ENCODE measurements around the gene BICDL2.
A peak's percentile ranks its signal among the peaks of the same experiment; 100 is the strongest.

Gene BICDL2

DNA sequence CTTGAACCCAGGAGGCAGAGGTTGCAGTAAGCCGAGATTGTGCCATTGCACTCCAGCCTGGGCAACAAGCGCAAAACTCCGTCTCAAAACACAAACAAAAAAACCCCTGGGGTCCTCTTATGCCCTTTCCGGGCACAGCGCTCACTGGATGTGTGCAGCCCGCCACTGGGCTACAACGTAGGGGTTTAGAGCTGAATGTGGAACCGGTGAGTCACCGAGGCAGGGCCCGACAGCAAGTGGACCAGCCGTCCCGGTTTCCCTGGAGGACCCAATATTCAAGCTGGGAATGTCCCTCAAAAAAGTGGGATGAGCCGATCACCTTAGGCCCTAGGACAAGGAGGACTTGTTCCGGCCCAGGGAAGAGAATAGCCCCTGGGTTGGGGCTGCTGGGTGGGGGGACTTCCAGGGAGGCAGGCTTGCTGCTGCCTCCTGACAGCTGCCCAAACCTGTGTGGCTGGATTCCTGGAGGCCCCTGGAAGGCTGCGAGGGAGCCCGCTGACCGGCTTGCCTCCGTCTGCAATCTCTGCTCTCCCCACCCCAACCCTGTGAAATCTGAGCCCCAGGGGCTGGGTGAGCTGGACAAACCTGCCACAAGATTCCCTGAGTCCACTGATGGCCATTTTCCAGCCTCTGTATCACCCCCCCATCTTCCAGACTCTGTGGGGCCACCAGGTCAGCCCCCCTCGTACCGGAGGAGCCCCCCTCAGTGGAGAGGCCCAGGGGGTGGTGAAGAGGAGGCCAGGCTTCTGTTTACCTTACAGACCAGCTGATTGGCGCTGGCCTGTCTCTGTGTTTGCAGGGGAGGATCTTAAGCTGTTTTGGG lies 27.0 kb downstream of the BICDL2 start:
- DNase-seq (ENCODE audit: low spot score) = no peak

DNA sequence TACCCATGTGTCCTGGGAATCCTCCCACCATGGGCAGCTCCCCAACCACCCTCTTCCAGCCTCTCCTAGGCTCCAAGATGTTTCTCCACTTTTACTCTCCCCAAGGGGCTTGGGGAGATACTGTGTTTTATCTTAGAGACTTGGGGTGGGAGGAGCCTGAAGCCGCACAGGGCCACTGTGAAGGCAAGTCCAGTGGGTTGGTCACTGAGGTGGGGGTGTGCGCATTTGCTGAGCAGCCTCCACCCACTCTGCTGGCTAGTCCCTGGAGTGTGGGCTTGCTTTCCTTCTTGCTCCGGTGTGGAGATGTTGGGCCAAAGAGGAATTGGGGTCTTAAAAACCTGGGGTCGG lies 28.1 kb downstream of the BICDL2 start:
- DNase-seq (ENCODE audit: low spot score) = no peak

DNA sequence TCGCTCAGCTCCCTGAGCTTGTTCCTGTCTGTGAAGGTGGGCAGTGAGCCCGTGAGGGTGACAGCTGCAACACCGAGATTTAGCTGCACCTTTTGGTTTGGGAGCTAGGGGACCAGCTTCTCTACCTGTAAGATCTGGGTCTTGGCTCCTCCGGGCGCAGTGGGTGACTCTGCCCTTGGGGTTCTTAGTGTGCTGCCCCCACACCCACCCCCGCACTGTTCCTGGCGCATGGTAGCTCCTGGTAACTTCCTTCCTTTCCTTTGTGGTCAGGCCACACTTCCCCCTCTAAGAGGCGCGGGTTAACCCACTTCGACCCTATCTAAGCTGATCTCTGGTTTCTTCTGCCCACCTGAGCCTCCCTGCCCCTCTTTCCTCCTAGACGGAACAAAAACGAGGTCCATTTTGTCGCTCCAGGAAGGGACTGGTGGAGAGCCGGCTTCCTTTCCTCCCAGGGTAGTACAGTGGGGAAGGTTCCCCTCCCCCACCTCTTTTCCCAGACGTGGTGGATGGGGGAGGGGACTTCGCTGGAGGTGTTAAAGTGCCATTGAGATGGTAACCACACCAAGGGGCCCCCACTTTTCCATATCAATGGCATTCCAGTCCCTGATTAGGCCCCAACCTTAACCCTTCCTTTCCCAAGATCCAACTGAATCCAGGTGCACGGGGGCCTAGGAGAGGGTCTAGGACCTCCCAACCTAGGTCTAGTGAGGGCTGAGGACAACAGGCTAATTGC lies 28.6 kb downstream of the BICDL2 start:
- no peak for DNase-seq (ENCODE audit: low spot score)

- DNase-seq (ENCODE audit: low spot score) = no peak
Measured at GRCh38 chr16:3007059-3007956, 29.4 kb downstream of the BICDL2 start.

- peak; percentile 14 for DNase-seq (ENCODE audit: low spot score)
Measured at GRCh38 chr16:3004781-3005284, 31.9 kb downstream of the BICDL2 start.

DNA sequence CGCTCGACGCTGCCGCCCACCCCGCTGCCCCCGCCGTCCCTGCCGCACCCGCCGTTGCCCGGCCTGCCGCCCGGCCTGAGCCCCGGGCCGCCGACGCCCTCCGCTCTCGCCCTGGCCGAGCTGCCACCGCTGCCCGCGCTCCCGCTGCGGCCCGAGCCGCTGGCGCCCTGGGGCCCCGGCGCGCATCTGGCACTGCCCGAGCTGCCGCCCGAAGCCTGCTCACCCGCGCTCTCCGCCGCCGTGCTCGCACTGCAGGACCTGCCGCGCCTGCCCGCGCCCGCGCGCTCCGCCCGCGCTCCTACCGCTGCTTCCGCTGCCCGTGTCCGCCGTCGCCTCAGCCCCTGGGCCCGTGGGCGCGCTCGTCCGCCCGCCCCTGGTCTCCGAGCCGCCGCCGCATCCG lies 32.4 kb downstream of the BICDL2 start:
- no peak for DNase-seq (ENCODE audit: low spot score)

GRCh38 chr16:3003582-3004270 lies 33.0 kb downstream of the BICDL2 start:
- peak; percentile 99 for DNase-seq (ENCODE audit: low spot score)

- DNase-seq (ENCODE audit: low spot score) = no peak
Measured at GRCh38 chr16:3001316-3001715, 35.4 kb downstream of the BICDL2 start.

GRCh38 chr16:3000540-3000939 lies 36.2 kb downstream of the BICDL2 start:
- no peak for DNase-seq (ENCODE audit: low spot score)

- no peak for DNase-seq (ENCODE audit: low spot score)
Measured at GRCh38 chr16:2999929-3000328, 36.8 kb downstream of the BICDL2 start.

GRCh38 chr16:2996298-2996697 lies 40.4 kb downstream of the BICDL2 start:
- no peak for DNase-seq (ENCODE audit: low spot score)

DNA sequence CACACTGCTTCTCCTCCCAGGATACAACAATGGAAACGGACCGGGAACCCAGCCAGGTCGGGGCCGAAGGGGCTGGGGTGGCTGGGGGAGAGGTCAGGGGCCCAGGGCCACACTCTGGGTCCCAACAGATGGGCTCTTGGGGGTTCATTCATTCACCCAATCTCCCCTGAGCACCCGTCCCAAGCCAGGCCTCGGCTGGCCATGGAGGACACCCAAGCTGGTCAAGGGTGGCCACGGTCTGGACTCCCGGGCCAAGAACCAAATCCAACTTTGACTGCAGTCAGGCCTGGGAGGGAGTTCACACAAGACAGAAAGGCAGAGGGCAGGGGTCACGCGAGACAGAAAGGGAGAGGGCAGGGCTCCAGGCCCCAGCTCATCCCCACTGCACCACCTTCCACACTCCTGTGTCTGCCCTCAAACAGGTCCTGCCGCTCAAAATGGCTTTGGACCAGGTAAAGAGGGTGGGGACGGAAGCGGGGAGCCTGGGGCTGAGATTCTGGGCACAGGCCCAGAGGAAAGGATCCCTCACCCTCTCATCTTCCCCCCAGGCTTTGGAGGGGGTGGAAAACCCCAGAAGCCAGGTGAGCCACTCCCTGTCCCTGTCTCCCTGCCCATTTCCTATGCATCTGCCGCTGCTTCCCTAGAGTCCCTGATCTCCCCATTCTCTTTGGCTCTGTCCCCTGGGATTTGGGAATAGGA lies 44.2 kb downstream of the BICDL2 start:
- no peak for DNase-seq (ENCODE audit: low spot score)

DNA sequence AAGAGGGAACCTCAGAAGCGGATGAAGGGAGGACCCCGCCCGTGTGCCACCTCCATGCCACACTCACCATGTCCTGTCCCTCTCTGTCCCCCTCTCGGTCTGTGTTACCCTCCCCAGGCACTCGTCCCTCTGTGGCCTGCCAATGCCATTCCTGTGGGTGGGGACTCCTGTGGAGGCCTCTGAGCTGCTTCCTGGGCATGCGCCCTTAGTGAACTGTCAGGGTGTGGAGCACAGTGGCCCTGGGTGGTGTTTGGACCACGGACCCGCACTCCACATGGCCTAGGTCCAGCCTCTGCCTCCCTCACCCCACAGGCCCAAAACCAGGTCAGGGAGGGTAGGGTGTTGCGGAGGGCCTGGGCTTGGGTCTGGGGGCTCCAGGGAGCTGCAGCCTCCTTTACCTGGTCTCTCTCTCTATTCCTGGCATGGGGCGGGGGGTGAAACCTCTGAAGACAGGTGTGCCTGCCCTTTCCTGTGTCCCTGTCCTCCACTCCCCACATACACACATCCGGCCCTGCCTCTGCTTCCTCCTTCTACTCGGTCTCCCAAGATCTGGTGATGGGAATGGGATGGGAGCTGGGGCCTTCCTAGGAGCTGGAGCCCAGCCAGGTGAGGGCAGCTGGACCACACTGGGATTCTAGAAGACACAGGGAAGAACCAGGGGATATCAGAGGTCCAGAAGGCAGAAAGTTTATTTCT lies 45.0 kb downstream of the BICDL2 start:
- DNase-seq (ENCODE audit: low spot score) = no peak

DNA sequence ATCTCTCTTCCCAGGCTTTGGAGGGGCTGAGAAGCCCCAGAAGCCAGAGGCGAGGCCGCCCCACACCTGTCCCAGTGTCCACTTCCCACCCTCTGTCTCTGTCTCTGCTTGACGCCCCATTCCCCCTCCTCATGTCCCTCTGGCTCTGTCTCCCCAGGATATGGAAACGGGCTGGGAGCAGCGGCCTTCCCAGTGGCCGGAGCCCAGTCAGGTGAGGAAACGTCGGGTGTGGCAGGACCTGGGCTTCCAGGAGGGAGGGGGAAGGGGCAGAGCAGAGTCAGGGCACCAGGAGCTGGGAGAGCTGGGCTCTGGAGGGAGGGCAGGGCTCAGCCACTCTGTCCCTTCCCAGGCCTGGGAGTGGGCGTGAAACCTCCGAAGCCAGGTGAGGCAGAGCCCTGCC lies 45.9 kb downstream of the BICDL2 start:
- no peak for DNase-seq (ENCODE audit: low spot score)

- DNase-seq (ENCODE audit: low spot score) = no peak
Measured at GRCh38 chr16:2988590-2989099, 48.1 kb downstream of the BICDL2 start.

GRCh38 chr16:2987833-2988232 lies 48.9 kb downstream of the BICDL2 start:
- DNase-seq (ENCODE audit: low spot score) = no peak

GRCh38 chr16:2987286-2987685 lies 49.5 kb downstream of the BICDL2 start:
- no peak for DNase-seq (ENCODE audit: low spot score)

DNA sequence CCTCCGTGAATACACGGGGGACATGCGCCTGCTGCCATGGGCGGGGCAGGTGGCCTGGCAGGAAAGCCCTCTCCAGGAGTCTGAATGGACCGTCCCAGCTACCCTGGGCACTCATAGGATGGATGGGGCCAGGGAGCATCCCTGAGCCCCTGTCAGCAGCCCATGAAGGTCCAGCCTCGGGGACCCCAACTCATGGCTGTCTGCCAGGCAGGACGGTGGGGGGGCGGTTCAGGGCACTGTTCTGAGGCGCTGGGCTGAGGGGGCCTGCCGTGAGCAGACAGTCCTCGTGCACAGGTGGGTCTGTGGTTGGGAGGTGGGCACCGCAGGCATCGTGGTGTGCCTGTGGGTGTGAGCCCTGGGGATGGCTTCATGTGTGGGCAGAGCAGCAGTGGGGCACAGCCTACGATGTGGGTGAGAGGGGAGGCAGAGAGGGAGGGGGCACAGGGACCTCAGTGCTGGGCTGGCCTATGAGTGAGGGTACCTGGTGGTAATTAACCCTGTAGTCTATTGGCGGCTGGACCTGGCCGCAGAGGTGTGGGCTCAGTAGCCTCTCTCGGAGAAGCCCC lies 50.0 kb downstream of the BICDL2 start:
- no peak for DNase-seq (ENCODE audit: low spot score)

DNA sequence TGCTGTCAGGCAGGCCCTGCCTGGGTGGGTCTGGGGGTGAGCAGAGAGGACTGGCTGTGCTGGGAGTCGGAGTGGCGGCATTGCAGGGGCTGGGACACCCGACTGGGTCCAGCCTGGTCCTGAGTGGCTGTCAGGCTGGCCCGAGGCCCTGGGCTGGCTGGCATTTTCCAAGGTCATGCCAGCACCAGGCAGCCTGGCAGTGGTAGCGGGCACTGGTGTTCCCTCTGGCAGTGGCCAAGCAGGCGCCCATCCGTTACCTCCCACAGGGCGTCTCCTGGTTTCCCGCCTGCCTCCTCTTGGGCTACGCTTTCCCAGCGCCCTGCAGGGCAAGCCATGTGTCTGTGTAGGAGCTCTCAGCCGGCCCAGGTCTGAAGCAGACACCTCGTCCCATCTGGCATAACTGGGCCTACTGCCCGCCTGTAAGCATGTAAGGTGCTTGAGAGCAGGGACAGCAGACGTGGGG lies 50.8 kb downstream of the BICDL2 start:
- no peak for DNase-seq (ENCODE audit: low spot score)

- no peak for DNase-seq (ENCODE audit: low spot score)
Measured at GRCh38 chr16:2985462-2985861, 51.3 kb downstream of the BICDL2 start.

Data from hematopoietic multipotent progenitor cell treated with erythropoietin and hydrocortisone succinate and interleukin-3 and kit ligand, for 17 days (in vitro differentiated cells).